Adrenal gland (tissue), 12 donors: ENCODE measurements around the gene MDM2. TPM values are rescaled to one million over a fixed set of nuclear protein-coding genes. Genes with fewer than 3 reads are reported as not detected.

Source experiments
- DNase-seq, 7 donors: peaks; one replicate each; pipeline ENCODE4 v3.0.0-alpha.2; 2019 to 2020
- H3K27ac ChIP-seq, 5 donors: fragments of 200-600 bp; sonication (generic) in 4 of 5; 1 replicate in 3 of 5; 2 replicates in 2 of 5; pipeline versions ENCODE4 v1.5.1 to v1.8.0; 2016 to 2020; ENCODE audit warnings: mild to moderate bottlenecking in 1 of 5
- H3K27me3 ChIP-seq: fragments of 200-600 bp; 2 replicates; pipeline ENCODE4 v1.8.0; 2021
- H3K36me3 ChIP-seq, 2 donors: fragments of 200-600 bp; replicated peaks in 1 of 2; 1 replicate in 1 of 2; 2 replicates in 1 of 2; pipeline versions ENCODE4 v1.5.1 to v1.8.0; 2018 to 2022
- H3K4me1 ChIP-seq, 2 donors: fragments of 200-600 bp; replicated peaks in 1 of 2; 1 replicate in 1 of 2; 2 replicates in 1 of 2; pipeline versions ENCODE4 v1.5.1 to v1.8.0; 2018 to 2021
- H3K4me3 ChIP-seq, 4 donors: fragments of 200-600 bp; sonication (generic) in 3 of 4; one replicate each; pipeline ENCODE4 v1.5.1; 2016 to 2018
- H3K9me3 ChIP-seq, 3 donors: fragments of 200-600 bp; sonication (generic) in 1 of 3; replicated peaks in 1 of 3; 1 replicate in 2 of 3; 2 replicates in 1 of 3; pipeline versions ENCODE4 v1.5.1 to v1.8.0; 2016 to 2021
- CTCF ChIP-seq, 6 experiments: fragments of 450-650 bp in 4 of 6; fragments of 200-600 bp in 2 of 6; sonication (generic) in 1 of 6; IDR thresholded peaks; 1 replicate in 5 of 6; 2 replicates in 1 of 6; pipeline versions ENCODE4 v1.5.1 to v1.8.0; 2016 to 2021; ENCODE audit warnings: antibody characterized with exemption in 6 of 6, mild to moderate bottlenecking in 2 of 6, moderate library complexity in 1 of 6
- POLR2A ChIP-seq, 2 donors: fragments of 450-650 bp; IDR thresholded peaks; one replicate each; pipeline ENCODE4 v1.6.1; 2017; ENCODE audit warnings: antibody characterized with exemption in 2 of 2, mild to moderate bottlenecking in 2 of 2, moderate library complexity in 1 of 2
- WGBS, 4 donors: extraction: QIAGEN DNeasy Blood & Tissue Kit in 2 of 4; methylation state at CpG; one replicate each; pipeline versions ENCODE4 v1.1.5 to v1.1.7; 2013 to 2017; 5-methylcytosine and 5-hydroxymethylcytosine counted together
- intact Hi-C, 2 donors: fragments of 100-400 bp; cut with DNase I; formaldehyde crosslinking; loops; one replicate each; pipeline versions ENCODE4 v1.14.1 to v1.15.0; 2022 to 2023
- polyA plus RNA-seq, 3 donors: library from polyadenylated mRNA; stranded (reverse); fragments of 200-250 nt in 2 of 3; fragments of 350-450 nt in 1 of 3; fragmentation: Illumina TruSeq in 1 of 3; extraction: RNeasy Lipid Tissue Mini Kit (QIAGEN cat#74804) in 1 of 3; gene quantifications; one replicate each; pipeline ENCODE4 v1.2.3, GENCODE V29; 2013 to 2014
- total RNA-seq, 9 donors: library from RNA; depleted of rRNA in 4 of 9; stranded (reverse); fragments of >200 nt in 4 of 9; fragments of 120-200 nt in 1 of 9; fragmentation: NEBNext Ultra II Directional in 1 of 9; extraction: Animal tissue kit (Norgen Biotek cat#: 25700) in 1 of 9; gene quantifications; one replicate each; pipeline versions ENCODE4 v1.1.0 to v1.2.4, GENCODE V29; 2013 to 2023
- donor health status: healthy with polysubstance abuse.
- donor health status: Bipolar disorder and iron deficiency.
- donor health status: DM: yes; HTN: yes; CAD: no.
- donor health status: DM: no; HTN: no; CAD: no.
- donor health status: DM: no; HTN: no; CAD: no.
- donor health status: DM: yes; HTN: yes; CAD: no.

The MDM2 gene
- total and polyA plus RNA-seq, 12 donors, result 44.3 to 241 (median 107) TPM

DNA sequence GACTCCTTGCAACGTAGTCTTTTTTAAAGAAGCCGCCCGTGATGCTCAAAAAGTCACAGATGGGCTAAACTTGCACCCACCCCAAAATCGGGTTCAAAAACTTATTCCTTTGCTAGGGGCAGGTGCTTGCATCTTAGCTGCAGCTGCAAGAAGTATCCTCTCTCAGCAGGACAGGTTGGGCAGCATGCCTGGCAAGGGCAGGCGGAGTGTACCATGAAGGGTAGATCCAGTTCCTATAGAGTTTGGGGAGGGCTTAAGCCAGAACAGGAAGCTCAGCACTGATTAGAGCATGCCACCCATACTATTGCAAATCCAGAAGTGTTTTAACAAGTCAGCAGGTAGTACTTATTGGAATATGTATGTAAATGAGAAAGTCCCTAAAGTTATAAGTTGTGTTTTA, 76.3 kb downstream of the MDM2 start:
- Histone ChIP-seq H3K4me1 (peaks cover 3 to 9% of the 10 kb centered on the region in 2 donors), H3K27ac (no peak overlapping the region), H3K27me3 (no peaks in the 10 kb centered on the region), H3K9me3 (no peaks in the 10 kb centered on the region), H3K4me3 (no peak overlapping the region), H3K36me3 (no peaks in the 10 kb centered on the region)
- intact Hi-C loops, result no loop called here
- WGBS, 4 donors, result 74 to 95% (median 94%) methylated on average over 5 of the region's 5 CpGs
- no peak for DNase-seq
- no peak for TF ChIP-seq POLR2A (IDR thresholded peaks at IDR 0.05)

DNA sequence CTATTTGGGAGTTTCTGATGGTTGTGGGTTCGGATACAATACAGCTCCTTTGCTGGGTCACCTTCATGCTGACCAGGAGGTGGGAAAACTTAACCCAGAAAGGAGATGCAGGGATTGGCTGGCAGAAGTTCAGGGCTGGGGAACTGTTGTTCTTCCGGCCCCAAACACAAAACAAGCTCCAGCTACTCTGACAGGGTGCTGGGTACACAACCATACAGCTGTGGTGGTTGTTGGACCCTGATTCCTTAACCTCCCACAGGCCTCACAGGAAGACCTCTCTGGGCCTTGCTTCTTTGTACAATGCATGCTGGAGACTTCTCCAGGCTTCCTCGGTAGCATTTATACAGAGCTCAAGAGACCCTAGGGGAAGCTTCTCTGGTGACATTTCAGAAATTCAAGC, 77.4 kb downstream of the MDM2 start:
- Histone ChIP-seq H3K4me3 (no peak overlapping the region), H3K27me3 (no peaks in the 10 kb centered on the region), H3K4me1 (peaks cover 3 to 8% of the 10 kb centered on the region in 2 donors), H3K27ac (no peak overlapping the region), H3K36me3 (no peaks in the 10 kb centered on the region), H3K9me3 (no peaks in the 10 kb centered on the region)
- TF ChIP-seq POLR2A (IDR thresholded peaks at IDR 0.05) (no peak), CTCF (IDR thresholded peaks at IDR 0.05) (no peak)
- DNase-seq, result no peak
- intact Hi-C loops, result no loop called here
- 71 to 93% (median 87%) methylated on average over 2 to 3 of the region's 3 CpGs for WGBS, 4 donors

DNA sequence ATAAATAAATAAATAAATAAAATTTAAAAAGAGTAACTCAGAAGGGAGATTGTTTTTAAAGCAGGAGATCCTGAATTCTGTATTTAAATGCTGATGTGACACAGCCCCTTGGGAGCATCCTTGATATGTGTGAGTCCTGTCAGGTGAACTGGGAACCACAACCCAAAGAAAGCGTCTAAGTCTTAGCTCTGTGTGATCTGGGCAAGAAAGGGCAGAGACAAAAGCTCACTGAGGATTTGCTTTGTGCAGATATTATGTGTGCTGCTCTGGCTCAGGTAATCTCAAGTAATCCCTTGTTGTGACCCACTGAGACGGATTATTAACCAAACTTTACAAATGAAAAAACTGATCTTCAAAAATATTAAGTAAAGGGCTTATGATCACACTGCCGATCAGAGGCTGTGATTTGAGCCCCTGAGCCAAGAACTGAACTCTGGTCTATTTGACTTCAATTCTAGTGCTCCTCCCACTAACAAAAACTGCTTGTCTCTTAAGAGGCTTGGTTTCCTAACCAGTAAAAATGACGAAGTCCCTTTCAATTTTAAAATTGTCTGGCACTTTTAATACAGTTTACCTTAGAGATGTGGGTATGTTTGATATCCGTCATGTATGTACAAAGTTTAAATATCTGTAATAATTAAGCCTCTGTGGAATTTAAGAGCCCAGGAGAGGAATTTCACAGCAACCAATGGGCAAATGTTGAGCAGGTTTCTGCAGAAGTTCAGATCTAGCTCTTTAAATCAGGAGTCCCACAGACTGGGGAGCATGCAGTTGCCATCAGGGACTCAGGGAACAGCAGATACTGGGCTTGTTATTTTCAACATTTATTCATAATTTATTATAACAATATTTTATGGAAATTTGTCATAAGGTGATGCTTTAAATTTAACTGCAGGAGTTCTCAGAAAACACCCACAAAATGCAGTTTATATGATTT, 78.9 kb downstream of the MDM2 start:
- H3K27ac ChIP-seq, result no peak overlapping the region
- intact Hi-C loops, result no loop called here

GRCh38 chr12:68887641-68888040, 79.7 kb downstream of the MDM2 start:
- intact Hi-C loops, result no loop called here
- H3K27me3 ChIP-seq, result no peaks in the 10 kb centered on the region
- H3K36me3 ChIP-seq, result no peaks in the 10 kb centered on the region
- H3K4me1 ChIP-seq, result no peaks in the 10 kb centered on the region
- no peak overlapping the region for H3K27ac ChIP-seq
- no peak overlapping the region for H3K4me3 ChIP-seq
- 89 to 100% (median 94%) methylated on average over 1 of the region's 1 CpG for WGBS, 4 donors
- no peaks in the 10 kb centered on the region for H3K9me3 ChIP-seq
- DNase-seq, result no peak
- TF ChIP-seq CTCF (IDR thresholded peaks at IDR 0.05) (no peak), POLR2A (IDR thresholded peaks at IDR 0.05) (no peak)

More for the DNA sequence above, 78.9 kb downstream of the MDM2 start:
- H3K4me1 ChIP-seq, result no peaks in the 10 kb centered on the region
- H3K4me3 ChIP-seq, result no peak overlapping the region
- DNase-seq, result no peak
- H3K36me3 ChIP-seq, result no peaks in the 10 kb centered on the region
- H3K9me3 ChIP-seq, result no peaks in the 10 kb centered on the region
- TF ChIP-seq POLR2A (IDR thresholded peaks at IDR 0.05), result no peak
- TF ChIP-seq CTCF (IDR thresholded peaks at IDR 0.05), result no peak
- 87 to 92% (median 89%) methylated on average over 5 of the region's 5 CpGs for WGBS, 4 donors
- H3K27me3 ChIP-seq, result no peaks in the 10 kb centered on the region

GRCh38 chr12:68888243-68888642, 80.3 kb downstream of the MDM2 start:
- intact Hi-C loops, result no loop called here
- TF ChIP-seq CTCF (IDR thresholded peaks at IDR 0.05) (no peak), POLR2A (IDR thresholded peaks at IDR 0.05) (no peak)

More at GRCh38 chr12:68888243-68888642, 80.3 kb downstream of the MDM2 start:
- no peak overlapping the region for H3K4me3 ChIP-seq
- H3K9me3 ChIP-seq, result no peaks in the 10 kb centered on the region
- no peaks in the 10 kb centered on the region for H3K36me3 ChIP-seq
- no peaks in the 10 kb centered on the region for H3K27me3 ChIP-seq
- no peak for DNase-seq
- H3K4me1 ChIP-seq, result no peaks in the 10 kb centered on the region
- H3K27ac ChIP-seq, result no peak overlapping the region
